ENCODE results near the gene SIRPA. TPM values are rescaled to one million over a fixed set of nuclear protein-coding genes. Genes with fewer than 3 reads are reported as not detected.

Gene SIRPA
- total RNA-seq, 2 donors from 2014 or later = 20.3 to 31.0 TPM

DNA sequence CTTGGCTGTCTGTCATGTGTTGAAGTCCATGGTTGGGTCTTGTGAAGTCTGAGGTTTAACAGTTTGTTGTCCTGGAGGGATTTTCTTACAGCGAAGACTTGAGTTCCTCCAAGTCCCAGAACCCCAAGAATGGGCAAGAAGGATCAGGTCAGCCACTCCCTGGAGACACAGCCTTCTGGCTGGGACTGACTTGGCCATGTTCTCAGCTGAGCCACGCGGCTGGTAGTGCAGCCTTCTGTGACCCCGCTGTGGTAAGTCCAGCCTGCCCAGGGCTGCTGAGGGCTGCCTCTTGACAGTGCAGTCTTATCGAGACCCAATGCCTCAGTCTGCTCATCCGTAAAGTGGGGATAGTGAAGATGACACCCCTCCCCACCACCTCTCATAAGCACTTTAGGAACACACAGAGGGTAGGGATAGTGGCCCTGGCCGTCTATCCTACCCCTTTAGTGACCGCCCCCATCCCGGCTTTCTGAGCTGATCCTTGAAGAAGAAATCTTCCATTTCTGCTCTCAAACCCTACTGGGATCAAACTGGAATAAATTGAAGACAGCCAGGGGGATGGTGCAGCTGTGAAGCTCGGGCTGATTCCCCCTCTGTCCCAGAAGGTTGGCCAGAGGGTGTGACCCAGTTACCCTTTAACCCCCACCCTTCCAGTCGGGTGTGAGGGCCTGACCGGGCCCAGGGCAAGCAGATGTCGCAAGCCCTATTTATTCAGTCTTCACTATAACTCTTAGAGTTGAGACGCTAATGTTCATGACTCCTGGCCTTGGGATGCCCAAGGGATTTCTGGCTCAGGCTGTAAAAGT is 43.5 kb downstream of the SIRPA start:
- Histone ChIP-seq H3K4me1 (replicated peaks) (no peaks in the 10 kb centered on the region), H3K27ac (no peak overlapping the region), H3K9me3 (no peaks in the 10 kb centered on the region), H3K27me3 (replicated peaks; ENCODE audit: insufficient read depth) (no peaks in the 10 kb centered on the region), H3K4me3 (no peak overlapping the region), H3K36me3 (no peaks in the 10 kb centered on the region)
- no peak for DNase-seq (ENCODE audit: low spot score)
- TF ChIP-seq POLR2AphosphoS5 (IDR thresholded peaks at IDR 0.05) (no peak), POLR2A (IDR thresholded peaks at IDR 0.05) (no peak)
- TF ChIP-seq, protein P1, sequence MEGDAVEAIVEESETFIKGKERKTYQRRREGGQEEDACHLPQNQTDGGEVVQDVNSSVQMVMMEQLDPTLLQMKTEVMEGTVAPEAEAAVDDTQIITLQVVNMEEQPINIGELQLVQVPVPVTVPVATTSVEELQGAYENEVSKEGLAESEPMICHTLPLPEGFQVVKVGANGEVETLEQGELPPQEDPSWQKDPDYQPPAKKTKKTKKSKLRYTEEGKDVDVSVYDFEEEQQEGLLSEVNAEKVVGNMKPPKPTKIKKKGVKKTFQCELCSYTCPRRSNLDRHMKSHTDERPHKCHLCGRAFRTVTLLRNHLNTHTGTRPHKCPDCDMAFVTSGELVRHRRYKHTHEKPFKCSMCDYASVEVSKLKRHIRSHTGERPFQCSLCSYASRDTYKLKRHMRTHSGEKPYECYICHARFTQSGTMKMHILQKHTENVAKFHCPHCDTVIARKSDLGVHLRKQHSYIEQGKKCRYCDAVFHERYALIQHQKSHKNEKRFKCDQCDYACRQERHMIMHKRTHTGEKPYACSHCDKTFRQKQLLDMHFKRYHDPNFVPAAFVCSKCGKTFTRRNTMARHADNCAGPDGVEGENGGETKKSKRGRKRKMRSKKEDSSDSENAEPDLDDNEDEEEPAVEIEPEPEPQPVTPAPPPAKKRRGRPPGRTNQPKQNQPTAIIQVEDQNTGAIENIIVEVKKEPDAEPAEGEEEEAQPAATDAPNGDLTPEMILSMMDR (IDR thresholded peaks at IDR 0.05) = no peak
- intact Hi-C loops (cut with DNase I) = no loop called here
- 90% methylated on average over 14 of the region's 14 CpGs for WGBS

DNA sequence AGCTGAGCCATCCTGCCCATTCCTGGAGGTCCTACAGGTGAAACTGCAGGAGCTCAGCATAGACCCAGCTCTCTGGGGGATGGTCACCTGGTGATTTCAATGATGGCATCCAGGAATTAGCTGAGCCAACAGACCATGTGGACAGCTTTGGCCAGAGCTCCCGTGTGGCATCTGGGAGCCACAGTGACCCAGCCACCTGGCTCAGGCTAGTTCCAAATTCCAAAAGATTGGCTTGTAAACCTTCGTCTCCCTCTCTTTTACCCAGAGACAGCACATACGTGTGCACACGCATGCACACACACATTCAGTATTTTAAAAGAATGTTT is 44.0 kb downstream of the SIRPA start:
- no peak for DNase-seq (ENCODE audit: low spot score)
- H3K27me3 ChIP-seq (replicated peaks; ENCODE audit: insufficient read depth) = no peaks in the 10 kb centered on the region
- TF ChIP-seq POLR2AphosphoS5 (IDR thresholded peaks at IDR 0.05) (no peak), POLR2A (IDR thresholded peaks at IDR 0.05) (no peak)
- TF ChIP-seq, protein P1 (IDR thresholded peaks at IDR 0.05) = no peak
- no peak overlapping the region for H3K27ac ChIP-seq
- H3K9me3 ChIP-seq = no peaks in the 10 kb centered on the region
- 85% methylated on average over 4 of the region's 4 CpGs for WGBS
- no peaks in the 10 kb centered on the region for H3K36me3 ChIP-seq
- intact Hi-C loops (cut with DNase I) = no loop called here
- H3K4me3 ChIP-seq = no peak overlapping the region
- no peaks in the 10 kb centered on the region for H3K4me1 ChIP-seq (replicated peaks)

DNA sequence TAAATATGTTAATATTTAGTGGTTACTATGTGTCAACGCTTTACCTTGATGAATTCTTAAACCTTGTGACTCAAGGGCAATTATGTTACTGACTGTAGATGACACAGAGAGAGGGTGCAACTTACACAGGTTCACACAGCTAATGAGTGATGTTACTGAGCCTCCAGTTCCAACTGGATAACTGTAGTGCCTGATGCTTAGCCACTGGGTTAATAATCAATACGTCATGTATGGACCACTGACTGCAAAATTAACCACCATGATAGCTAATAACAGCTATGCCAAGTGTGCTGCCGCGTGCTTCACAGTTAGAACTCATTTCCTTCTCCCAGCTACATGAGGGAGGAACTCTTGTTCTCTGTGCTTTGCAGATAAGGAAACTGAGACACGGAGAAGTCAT is 45.4 kb downstream of the SIRPA start:
- no peak for TF ChIP-seq POLR2AphosphoS5 (IDR thresholded peaks at IDR 0.05)
- TF ChIP-seq, protein P1 (IDR thresholded peaks at IDR 0.05) = no peak
- TF ChIP-seq POLR2A (IDR thresholded peaks at IDR 0.05) = no peak
- no peaks in the 10 kb centered on the region for H3K9me3 ChIP-seq
- WGBS = 84% methylated on average over 5 of the region's 5 CpGs
- intact Hi-C loops (cut with DNase I) = loop anchor here (10.0 kb wide), 1 partner anchor 136 kb away; no protein-coding TSS in a partner anchor
- no peak overlapping the region for H3K4me3 ChIP-seq
- no peaks in the 10 kb centered on the region for H3K36me3 ChIP-seq
- no peaks in the 10 kb centered on the region for H3K27me3 ChIP-seq (replicated peaks; ENCODE audit: insufficient read depth)
- no peaks in the 10 kb centered on the region for H3K4me1 ChIP-seq (replicated peaks)
- no peak for DNase-seq (ENCODE audit: low spot score)
- H3K27ac ChIP-seq = no peak overlapping the region

DNA sequence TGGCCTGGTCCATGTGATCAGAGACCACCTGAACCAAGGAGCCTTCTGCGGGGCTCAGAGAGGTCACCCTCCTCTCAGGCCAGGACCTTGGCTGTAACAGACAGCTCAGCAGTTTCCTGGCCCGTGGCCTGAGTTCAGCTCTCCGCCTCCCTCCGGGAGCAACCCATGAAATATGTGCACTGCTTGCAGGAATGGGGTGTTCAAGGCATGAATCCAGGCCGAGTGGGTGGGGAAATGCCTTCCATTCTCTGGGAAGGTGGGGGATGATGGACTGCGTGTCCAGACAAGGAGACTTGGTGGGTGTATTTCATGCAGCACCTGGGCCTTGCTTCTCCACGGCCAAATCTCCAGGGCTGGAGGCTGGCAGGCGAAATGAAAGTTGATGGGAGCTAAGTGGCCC is 46.0 kb downstream of the SIRPA start:
- TF ChIP-seq POLR2A (IDR thresholded peaks at IDR 0.05) = no peak
- peak; percentile 76 for TF ChIP-seq POLR2AphosphoS5 (IDR thresholded peaks at IDR 0.05)
- peak; percentile 63 for DNase-seq (ENCODE audit: low spot score)
- Histone ChIP-seq H3K9me3 (no peaks in the 10 kb centered on the region), H3K36me3 (no peaks in the 10 kb centered on the region), H3K27ac (no peak overlapping the region), H3K4me3 (no peak overlapping the region), H3K4me1 (replicated peaks) (no peaks in the 10 kb centered on the region), H3K27me3 (replicated peaks; ENCODE audit: insufficient read depth) (no peaks in the 10 kb centered on the region)
- intact Hi-C loops (cut with DNase I) = loop anchor here (10.0 kb wide), 1 partner anchor 136 kb away; no protein-coding TSS in a partner anchor
- 28% methylated on average over 8 of the region's 8 CpGs for WGBS

DNA sequence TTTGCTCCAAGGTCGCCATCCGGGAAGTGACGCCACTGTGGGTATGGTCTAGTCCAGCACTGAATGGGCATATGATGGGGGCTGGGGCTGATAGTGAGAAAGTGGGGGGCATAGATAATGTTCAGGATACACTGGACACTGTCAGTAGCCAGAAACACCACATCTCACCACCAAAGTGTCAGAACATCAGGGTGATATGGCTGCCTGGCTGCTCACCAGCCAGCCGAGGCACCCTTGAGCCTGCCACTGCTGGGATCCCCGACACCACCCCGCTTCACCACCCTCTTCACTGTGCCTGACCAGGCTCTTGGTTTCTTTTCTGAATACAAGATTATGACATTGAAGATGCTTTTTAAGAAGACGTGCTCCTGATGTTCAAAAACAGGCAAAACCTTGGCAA is 46.9 kb downstream of the SIRPA start:
- Histone ChIP-seq H3K36me3 (no peaks in the 10 kb centered on the region), H3K27me3 (replicated peaks; ENCODE audit: insufficient read depth) (no peaks in the 10 kb centered on the region), H3K27ac (no peak overlapping the region), H3K4me1 (replicated peaks) (peaks cover 3% of the 10 kb centered on the region), H3K4me3 (no peak overlapping the region), H3K9me3 (no peaks in the 10 kb centered on the region)
- intact Hi-C loops (cut with DNase I) = loop anchor here (10.0 kb wide), 1 partner anchor 137 kb away; no protein-coding TSS in a partner anchor
- TF ChIP-seq POLR2AphosphoS5 (IDR thresholded peaks at IDR 0.05) (no peak), POLR2A (IDR thresholded peaks at IDR 0.05) (no peak)
- TF ChIP-seq, protein P1 (IDR thresholded peaks at IDR 0.05) = no peak
- WGBS = 92% methylated on average over 7 of the region's 7 CpGs
- no peak for DNase-seq (ENCODE audit: low spot score)
